ENCODE measurements around the gene ZHX3.

The ZHX3 gene

DNA sequence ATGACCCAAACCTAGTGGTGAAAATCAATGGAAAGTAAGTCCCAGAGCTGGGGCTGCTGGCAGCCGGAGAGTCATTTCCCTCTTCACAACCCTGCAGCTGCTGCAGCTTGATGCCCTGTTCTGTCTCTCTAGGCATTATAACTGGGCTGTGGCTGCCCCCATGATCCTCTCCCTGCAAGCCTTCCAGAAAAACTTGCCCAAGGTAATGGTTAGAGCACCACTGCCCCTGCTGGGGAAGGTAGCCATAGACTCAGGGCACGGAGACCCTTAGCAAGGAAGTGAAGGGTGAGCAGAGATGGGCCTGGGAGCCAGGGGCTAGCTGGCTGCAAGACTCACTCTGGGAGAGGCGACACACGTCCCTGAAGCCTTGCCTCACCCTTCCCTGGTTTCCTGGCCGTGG, 35.1 kb upstream of the ZHX3 start:
- DNase-seq (ENCODE audit: low read depth in 2 of 2) = no peak

DNA sequence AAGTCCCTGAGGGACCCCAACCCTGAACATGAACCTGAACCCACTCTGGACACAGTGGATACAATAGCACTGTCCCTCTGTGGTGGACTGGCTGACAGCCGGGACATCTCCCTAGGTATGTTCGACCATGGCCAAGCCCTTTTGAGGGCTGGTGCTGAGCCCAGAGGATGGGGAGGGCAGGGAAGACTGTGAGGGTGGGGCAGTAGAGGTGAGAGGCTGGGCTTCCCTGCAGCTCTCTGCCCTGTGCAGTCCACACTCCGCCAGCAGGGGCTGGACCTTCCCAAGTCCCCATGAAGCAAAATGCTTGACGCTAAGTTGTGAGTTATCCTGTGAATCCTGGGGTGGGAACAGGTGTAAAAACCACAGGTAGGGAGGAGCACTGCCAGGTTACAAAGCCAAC, 34.6 kb upstream of the ZHX3 start:
- no peak for DNase-seq (ENCODE audit: low read depth in 2 of 2)

DNA sequence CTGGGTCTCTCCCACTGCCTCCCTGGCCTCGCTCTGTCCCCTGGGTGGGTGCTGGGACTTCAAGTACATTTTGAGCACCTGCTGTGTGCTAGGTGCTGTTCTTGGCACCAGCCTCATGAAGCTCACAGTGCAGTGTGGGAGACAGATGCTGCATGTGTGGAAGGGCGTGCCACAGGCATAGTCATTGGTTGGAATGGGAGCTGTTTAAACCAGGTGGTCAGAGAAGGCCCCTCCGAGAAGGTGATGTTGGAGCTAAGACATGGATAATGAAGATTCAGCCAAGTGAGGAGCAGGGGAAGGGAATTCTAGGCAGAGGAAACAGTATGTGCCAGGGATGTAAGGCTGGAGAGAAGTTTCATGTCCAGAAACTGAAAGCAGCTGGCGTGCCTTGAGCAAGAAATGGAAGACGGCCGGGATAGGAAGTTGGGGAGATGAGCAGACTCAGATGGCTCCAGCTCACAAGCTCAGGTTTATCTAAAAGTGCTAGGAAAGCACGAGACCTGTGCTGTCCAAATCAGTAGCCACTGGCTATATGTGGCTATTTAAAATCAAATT, 33.0 kb upstream of the ZHX3 start:
- no peak for DNase-seq (ENCODE audit: low read depth in 2 of 2)

DNA sequence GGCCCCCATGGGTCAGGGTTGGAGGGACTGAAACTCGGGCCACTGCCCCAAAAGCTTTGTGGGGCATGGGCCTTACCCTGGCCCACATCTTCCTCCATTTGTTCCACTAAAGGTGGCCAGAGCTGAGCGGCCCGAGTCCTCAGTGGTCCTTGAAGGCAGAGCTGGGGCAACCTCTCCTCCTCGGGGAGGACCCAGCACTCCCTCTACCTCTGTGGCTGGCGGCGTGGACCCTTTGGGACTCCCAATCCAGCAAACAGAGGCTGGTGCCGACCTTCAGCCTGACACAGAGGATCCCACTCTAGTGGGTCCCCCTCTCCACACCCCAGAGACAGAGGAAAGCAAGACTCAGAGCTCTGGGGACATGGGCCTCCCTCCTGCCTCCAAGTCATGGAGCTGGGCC, 32.4 kb upstream of the ZHX3 start:
- no peak for DNase-seq (ENCODE audit: low read depth in 2 of 2)

DNA sequence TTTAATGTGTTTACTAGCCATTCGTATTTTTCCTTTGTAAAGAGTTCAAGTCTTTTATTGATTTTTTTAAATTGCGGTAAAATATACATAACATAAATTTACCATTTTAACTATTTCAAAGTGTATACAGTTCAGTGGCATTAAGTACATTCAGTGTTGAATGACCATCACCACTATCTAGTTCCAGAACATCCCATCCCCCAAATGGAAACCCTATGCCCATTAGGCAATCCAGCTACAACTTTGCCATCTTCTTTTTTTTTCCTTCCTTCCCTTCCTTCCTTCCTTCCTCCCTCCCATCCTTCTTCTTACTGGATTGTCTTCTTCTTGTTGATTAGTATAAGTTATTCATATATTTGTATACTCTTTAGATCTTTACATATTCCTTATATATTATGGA, 31.7 kb upstream of the ZHX3 start:
- DNase-seq (ENCODE audit: low read depth in 2 of 2) = no peak

DNA sequence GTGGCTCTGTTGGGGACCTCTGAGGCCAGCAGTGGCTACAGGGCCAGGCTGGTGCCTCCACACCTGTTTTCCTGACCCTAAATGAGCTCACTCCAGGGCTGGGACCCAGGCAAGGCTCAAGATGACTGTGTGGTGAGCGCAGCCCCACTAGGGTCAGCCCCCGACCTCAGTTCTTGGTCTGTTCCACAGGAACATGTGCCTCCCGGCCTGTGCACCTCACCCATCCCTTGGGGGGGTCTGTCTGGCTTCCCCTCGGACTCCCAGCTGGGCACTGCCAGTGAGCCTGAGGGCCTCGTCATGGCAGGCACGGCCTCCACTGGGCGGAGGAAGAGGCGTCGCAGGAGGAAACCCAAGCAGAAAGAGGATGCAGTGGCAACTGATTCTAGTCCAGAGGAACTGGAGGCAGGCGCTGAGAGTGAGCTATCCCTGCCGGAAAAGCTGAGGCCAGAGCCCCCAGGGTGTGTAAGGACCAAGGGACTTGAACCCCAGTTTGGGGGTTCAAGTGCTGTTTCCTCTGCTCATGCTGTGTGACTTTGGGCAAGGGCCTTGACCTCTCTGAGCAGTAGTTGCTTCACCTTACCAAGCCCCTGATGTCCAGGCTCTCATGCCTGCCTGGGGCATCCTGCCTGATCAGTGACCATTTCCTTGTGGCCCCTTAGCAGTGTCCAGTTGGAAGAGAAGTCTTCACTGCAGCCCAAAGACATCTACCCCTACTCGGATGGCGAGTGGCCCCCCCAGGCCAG, 31.1 kb upstream of the ZHX3 start:
- DNase-seq (ENCODE audit: low read depth in 2 of 2) = no peak

DNA sequence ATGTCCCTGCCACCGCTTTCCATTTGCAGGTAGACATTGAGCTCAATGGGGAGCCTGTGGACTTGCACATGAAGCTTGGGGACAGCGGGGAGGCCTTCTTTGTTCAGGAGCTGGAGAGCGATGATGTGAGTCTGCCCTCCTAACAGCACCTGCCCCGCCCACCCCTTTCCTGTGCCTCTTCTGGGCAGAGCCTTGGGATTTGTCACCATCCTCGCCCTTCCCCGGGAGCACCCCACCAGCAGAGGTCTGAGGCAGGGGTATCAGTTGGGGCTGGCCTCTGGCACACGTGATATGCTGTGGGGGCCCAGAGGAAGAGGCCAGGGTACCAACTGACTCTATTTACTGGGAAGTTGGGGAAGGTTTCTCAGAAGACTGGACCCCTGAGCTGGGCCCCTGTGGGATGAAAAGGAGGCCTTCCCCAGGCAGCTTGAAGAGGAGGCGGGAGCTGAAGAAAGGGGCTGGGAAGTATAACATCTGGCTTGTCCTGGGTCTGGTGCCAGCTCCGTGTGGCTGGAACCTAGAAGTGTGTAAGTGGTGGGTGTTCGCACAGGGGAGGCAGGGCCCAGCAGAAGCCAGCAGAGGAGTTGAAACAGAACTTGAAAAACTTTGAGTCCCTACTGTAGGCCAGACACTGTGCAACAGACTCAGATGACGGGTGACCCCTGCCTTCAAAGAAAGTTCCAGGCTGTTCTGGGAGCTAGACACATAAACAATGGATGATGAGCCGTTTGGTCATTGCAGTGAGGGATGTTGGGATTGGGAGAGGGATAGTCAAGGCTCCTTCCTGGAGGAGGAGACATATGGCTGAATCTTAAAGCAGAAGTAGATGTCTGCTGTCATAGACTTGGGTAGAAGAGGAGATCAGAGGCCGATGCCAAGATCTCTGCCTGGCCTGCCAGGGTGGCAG, 30.2 kb upstream of the ZHX3 start:
- no peak for DNase-seq (ENCODE audit: low read depth in 2 of 2)

DNA sequence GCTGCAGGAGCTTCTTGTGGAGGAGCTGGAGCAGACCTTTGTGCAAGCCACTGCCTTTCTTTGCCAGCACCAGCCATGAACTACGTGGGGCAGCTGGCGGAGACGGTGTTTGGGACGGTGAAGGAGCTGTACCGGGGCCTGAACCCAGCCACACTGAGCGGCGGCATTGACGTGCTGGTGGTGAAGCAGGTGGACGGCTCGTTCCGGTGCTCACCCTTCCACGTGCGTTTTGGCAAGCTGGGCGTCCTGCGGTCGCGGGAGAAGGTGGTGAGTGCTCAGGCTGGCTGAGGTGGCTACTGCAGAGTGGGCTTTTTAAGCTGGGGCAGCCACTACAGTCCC, 28.2 kb upstream of the ZHX3 start:
- no peak for DNase-seq (ENCODE audit: low read depth in 2 of 2)

DNA sequence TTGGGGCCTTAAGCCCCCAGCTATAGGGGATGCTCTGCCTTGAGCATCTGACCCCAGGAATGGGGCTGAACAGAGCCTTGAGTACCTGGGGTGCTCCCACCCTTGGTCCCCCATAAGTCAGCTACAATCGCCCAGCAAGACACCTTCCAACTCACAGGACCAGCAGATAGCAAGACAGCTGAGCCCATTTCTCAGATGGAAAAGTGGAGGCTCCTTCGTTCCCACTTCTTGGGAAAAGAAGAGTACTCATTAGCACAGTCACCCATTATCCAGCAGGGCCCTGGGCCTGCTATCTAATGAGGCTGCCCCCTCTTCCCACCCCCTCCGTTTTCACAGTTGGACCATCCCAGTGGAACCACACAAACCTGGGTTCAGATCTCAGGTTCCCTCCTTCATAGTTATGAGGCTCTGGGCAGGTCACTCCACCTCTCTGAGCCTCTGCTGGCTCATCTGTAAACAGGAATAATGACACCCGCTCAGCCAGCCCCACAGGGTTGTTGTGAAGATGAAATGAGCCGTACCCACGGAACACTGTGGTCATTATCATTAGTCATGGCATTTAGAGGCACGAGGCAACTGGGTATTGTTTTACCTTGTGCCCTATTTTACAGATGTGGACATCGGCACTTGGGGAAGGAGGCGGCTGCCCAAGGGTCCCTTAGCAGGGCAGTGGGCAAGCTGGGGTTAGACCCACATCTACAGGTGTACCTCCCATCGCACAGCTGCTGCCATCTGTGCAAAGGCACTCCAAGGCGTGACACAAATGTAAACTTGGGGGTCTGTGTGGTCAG, 27.6 kb upstream of the ZHX3 start:
- DNase-seq (ENCODE audit: low read depth in 2 of 2) = no peak

DNA sequence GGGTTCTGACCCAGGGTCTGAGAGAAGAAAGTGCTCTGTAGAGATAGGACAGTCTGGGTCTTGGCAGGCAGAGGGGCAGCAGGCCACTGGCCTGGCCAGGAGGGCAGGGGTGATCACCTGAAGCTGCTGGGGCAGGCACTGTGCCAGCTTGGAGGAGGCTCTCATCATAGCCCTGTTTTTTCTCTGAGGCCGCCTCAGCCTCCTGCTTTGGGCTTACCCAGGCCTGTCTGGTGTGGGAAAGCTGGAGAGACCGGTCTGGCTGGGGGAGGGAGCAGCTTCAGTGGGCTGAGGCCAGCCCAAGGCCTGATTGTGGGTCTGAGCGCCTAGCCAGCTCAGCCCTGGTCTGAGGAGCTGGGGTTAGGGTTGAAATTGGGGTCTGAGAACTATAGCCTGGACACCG, 26.9 kb upstream of the ZHX3 start:
- no peak for DNase-seq (ENCODE audit: low read depth in 2 of 2)

DNA sequence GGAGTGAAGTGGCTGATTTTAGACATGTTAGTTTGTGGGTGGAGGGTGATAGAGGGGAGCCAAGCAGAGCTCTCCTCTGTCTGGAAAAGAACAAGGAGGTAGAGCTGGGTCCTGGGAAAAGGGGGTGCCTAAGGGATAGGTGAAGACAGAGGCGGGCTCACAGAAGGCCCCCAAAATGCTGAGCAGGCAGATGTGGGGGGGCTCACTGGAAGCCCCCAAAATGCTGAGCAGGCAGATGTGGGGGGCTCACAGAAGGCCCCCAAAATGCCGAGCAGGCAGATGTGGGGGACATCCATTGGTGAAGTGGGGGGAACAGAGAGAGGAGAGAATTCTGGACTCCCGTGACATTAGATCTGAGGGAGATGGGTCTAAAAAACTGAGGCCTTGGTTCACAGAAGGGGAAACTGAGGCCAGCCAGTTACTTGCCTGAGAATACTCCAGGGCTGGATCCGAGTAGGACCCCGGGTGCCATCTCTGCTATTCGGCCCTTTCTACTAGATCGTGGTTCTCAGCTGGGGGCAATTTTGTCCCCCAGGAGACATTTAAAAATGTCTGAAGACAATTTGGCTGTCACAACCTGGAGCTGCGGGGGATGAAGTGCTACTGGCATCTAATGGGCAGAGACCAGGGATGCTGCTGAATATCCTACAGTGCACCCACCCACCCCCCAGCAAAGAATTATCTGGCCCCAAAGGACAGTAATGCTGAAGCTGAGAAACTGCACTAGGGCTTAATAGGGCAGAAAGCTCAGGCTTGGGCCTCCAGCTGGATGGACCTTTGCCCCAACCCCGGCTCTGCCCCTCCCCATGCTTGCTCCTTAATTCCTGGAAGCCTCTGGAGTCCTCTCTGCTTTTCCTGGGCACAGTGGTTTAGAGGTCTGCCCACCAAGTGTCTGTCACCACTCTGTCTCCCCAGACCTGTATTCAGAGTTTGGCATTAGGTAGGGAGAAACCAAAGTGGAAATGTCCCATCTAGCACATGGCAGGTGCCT, 25.2 kb upstream of the ZHX3 start:
- no peak for DNase-seq (ENCODE audit: low read depth in 2 of 2)

DNA sequence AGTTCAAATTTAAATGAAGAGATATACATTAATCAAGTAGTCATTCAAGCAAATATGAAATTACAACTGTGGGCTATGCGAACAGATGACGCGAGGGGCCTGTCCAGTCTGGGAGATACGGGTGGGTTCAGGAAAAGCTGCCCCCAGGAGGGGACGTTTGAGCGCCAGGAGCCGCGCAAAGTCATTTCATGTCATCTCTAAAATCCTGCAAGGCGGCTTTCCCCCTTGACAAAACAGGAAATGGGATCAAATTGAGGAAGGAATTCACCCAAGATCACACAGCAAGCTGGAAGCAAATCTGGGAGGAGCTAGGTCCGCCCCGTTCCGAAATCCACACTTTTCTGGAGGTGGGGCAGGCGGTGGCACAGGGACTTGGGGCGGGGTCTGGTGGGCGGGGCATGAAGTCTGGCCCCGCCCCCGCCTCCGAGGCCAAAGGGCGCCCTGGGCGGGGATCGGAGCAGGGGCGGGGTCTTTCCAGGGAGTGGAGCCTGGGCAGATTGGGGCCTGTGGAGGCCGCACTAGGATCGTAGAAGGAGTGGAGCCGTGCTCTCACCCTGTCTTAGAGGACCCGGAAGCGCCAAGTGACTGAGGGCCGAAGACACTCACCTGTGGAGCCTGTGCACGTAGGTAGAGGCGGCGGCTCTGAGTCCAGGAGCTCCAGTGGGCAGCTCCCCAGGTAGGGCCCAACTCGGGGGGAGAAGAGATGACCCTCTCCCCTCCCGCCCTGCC, 23.0 kb upstream of the ZHX3 start, which contains the start of gene LPIN3:
TSS of gene LPIN3 (plus strand) at position 495 of the 729 bp plus-strand sequence. CDS start 4,983 bp downstream, outside the sequence.
- peak; percentile 36 to 48 for DNase-seq (ENCODE audit: low read depth in 2 of 2)

DNA sequence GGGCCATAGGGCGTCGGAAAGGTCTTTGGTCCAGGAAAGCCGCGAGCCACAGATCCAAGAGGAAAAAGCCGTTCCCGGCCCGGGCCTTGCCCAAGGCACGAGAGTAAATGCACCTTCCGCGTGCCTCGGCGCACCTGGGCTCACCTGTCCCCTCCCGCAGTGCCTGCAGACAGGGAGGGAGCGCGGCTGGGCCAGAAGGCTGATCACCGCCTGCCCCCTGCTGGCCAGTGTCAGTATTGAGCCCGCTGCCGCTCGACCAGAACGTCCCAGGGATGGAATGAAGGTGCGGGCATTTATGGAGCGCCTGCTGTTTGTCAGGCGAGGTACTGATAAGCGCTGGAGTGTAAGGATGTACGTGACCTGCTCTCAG, 22.4 kb upstream of the ZHX3 start:
- DNase-seq (ENCODE audit: low read depth in 2 of 2) = peak; percentile 78 to 82

DNA sequence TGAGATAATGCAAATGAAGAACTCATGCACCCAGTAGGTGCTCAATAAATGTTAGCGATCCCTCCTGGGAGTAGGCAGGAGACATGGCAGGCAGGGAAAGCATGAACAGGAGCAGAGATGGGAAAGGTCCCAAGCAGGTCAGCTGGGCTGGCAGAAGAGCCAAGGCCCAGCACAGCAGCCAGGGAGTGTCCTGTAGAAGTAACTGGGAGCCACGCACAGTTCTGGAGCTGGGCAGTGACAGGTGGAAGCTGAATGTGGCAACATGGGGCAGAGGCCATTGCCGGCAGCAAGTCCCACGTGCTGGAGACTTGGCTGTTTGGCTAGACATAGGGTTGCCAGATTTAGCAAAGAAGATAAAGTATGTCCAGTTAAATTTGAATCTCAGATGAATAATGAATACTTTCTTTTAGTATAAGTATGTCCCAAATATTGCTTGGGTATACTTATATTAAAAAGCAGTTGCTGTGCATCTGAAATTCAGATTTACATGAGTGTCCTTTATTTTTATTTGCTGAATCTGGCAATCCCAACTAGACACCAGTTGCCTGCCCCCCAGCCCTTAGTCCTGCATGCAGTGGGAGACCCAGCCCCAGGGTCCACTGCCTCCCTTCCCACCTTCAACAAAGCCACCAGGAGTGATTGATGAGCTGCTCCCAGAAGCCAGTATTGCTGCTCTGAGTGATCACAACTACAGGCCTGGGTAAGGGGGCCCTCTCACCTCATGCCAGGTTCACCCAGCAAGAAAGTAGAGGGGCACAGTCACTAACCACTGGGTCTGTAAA, 19.4 kb upstream of the ZHX3 start:
- no peak for DNase-seq (ENCODE audit: low read depth in 2 of 2)

DNA sequence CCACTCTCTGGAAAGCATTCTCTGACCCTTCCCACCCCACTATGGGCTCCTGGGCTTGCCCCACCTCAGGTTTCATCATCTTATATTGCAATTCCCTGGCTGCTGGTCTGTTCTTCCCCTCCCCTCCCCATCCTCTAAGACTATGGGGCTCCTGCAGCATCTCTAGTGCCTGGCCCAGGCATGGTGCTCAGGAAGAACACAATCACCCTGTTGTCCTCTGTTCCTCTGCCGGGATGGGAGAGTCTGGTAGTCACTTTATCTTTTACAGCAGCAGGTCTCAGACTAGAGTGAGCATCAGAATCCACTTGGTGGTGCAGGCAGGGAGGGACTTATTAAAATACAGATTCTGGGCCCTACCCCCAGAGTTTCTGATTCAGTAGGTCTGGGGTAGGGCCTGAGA, 18.1 kb upstream of the ZHX3 start:
- no peak for DNase-seq (ENCODE audit: low read depth in 2 of 2)

DNA sequence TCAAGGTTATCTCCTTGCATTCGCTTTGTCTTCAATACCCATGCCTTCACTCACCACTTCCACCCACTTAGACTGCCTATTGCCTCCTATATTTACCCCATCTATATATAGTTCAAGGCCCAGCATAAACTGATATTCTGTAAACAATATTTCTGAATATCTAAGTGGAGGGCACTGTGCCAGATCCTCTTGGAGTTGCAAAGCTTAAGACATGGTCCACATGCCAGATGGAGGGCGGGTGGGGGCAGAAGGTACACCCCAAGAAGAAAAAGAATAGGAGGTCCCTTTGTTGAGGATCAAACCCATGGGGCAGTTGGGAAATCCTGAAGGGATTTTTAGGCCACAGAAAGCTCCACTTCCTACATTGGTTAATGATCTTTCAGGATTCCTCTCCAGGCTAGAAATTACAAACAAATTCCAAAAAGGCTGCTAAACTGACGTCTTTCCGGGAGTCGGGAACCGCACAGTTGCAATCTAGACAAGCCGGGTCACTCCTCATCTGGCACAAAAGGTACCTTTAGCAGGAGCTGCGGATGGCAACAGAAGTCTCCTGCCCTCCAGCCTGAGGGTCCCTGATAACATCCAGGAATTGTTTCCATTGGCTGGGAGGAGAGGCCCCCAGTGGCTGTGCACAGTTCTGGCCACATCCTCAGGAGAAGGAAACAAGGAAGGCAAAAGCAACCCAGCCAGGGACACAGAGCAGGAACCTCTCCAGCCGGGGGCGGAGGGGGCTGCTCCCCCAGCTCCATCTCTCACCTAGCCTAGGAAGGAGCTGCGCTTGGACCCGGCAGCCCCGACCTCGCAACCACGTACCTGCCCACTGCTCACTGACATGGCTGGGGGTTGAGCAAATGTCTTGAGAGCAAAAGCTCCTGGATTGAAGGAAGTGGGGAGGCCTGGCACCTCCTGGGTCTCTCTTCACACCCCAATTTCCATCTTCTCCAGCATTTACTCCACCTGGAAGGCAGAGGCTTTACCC, 17.2 kb upstream of the ZHX3 start:
- DNase-seq (ENCODE audit: low read depth in 2 of 2) = no peak

DNA sequence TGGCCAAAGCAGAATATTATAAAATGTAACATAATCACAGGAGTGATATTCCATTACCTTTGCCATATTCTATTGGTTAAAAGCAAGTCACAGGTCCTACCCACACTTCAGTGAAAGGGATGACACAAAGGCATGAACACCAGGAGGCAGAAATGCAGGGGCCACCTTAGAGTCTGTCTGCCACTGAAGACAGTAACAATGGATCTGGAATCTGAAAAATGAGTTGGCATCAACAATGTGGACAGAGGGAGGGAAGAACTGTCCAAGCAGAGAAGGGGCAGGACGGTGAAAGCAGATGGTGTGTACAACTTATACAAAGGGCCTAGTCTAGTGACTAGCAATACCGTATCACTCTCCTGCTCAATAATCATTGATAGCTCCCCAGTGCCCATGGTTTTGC, 16.5 kb upstream of the ZHX3 start:
- no peak for DNase-seq (ENCODE audit: low read depth in 2 of 2)

DNA sequence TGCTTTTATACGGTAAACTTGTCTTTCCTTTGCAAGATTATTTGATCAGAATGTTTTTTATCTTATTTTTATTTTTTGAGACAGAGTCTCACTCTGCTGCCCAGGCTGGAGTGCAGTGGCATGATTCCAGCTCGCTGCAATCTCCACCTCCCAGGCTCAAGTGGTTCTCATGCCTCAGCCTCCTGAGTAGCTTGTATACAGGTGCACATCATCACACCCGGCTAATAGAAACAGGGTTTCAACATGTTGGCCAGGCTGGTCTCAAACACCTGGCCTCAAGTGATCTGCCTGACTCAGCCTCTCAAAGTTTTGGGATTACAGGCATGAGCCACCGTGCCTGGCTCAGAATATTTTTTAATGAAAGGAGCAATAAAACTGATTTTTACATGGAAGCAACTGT, 14.2 kb upstream of the ZHX3 start:
- DNase-seq (ENCODE audit: low read depth in 2 of 2) = no peak
